HEK293 (cell line): ENCODE data around the gene ABTB2.
A peak's percentile ranks its signal among the peaks of the same experiment; 100 is the strongest.

Experiments used
- CTCF ChIA-PET: fragments of 350-600 bp; formaldehyde crosslinking; extraction: SDS; loops from one replicate; lab custom pipeline; 2021; ENCODE audit warnings: antibody characterized with exemption; lab: Yijun Ruan, JAX
- POLR2A ChIA-PET: fragments of 300-600 bp; formaldehyde crosslinking; extraction: SDS; loops from one replicate; lab custom pipeline; 2020; ENCODE audit warnings: antibody characterized with exemption, inconsistent platforms; lab: Yijun Ruan, JAX
- H3K27ac ChIP-seq: fragments of 200-500 bp; sonication (Bioruptor generic); 2 replicates; pipeline ENCODE4 v1.5.1; 2014; ENCODE audit warnings: low read depth, low read length, control low read depth, inconsistent platforms; ENCODE audit errors: extremely low read depth
- H3K36me3 ChIP-seq, 2 experiments: fragments of 200-500 bp in 1 of 2; sonication (Bioruptor generic) in 1 of 2; 1 replicate in 1 of 2; 2 replicates in 1 of 2; pipeline ENCODE4 v1.5.1; 2014 to 2017; ENCODE audit warnings: inconsistent platforms in 2 of 2, low read length in 2 of 2; ENCODE audit not compliant: control insufficient read depth in 2 of 2, insufficient read depth in 1 of 2
- H3K4me1 ChIP-seq: fragments of 200-500 bp; sonication (Bioruptor generic); 2 replicates; pipeline ENCODE4 v1.5.1; 2014; ENCODE audit warnings: mild to moderate bottlenecking, low read length, inconsistent platforms; ENCODE audit not compliant: control insufficient read depth, insufficient read depth
- H3K4me3 ChIP-seq: 2 replicates; pipeline ENCODE4 v1.5.1; 2011; ENCODE audit warnings: low read depth, mild to moderate bottlenecking, control low read depth, low read length, moderate library complexity
- H3K9me3 ChIP-seq: fragments of 200-500 bp; sonication (Bioruptor generic); 2 replicates; pipeline ENCODE4 v1.5.1; 2014; ENCODE audit warnings: low read depth, low read length, inconsistent platforms; ENCODE audit not compliant: control insufficient read depth, insufficient read depth
- FEZF1 ChIP-seq: fragments of 450-650 bp; formaldehyde crosslinking; IDR thresholded peaks from 2 replicates; pipeline ENCODE4 v1.5.1; 2016; ENCODE audit warnings: missing biosample characterization, missing genetic modification characterization
- IKZF3 ChIP-seq: fragments of 450-650 bp; IDR thresholded peaks from 2 replicates; pipeline ENCODE4 v1.5.0; 2018; ENCODE audit warnings: missing biosample characterization, mild to moderate bottlenecking, missing genetic modification characterization, moderate library complexity
- KLF9 ChIP-seq: fragments of 450-650 bp; formaldehyde crosslinking; IDR thresholded peaks from 2 replicates; pipeline ENCODE4 v1.5.1; 2016; ENCODE audit warnings: missing biosample characterization, missing genetic modification characterization, low read depth
- PATZ1 ChIP-seq: fragments of 450-650 bp; formaldehyde crosslinking; IDR thresholded peaks from 2 replicates; pipeline ENCODE4 v1.5.1; 2016; ENCODE audit warnings: missing biosample characterization, missing genetic modification characterization
- PRDM6 ChIP-seq: fragments of 450-650 bp; formaldehyde crosslinking; IDR thresholded peaks from 2 replicates; pipeline ENCODE4 v1.5.1; 2017; ENCODE audit warnings: missing biosample characterization, missing genetic modification characterization
- RBAK ChIP-seq: fragments of 450-650 bp; formaldehyde crosslinking; IDR thresholded peaks from 2 replicates; pipeline ENCODE4 v1.5.1; 2016; ENCODE audit warnings: missing biosample characterization, missing genetic modification characterization
- SALL2 ChIP-seq: fragments of 450-650 bp; formaldehyde crosslinking; IDR thresholded peaks from 2 replicates; pipeline ENCODE4 v1.5.0; 2017; ENCODE audit warnings: missing biosample characterization, mild to moderate bottlenecking, missing genetic modification characterization, borderline replicate concordance
- SCRT1 ChIP-seq: fragments of 450-650 bp; formaldehyde crosslinking; IDR thresholded peaks from 2 replicates; pipeline ENCODE4 v1.5.1; 2016; ENCODE audit warnings: missing biosample characterization, missing genetic modification characterization, borderline replicate concordance
- SETDB1 ChIP-seq: IDR thresholded peaks from one replicate; pipeline ENCODE4 v1.6.1; 2017; ENCODE audit warnings: mild to moderate bottlenecking, low read length, moderate library complexity, mixed read lengths; ENCODE audit not compliant: insufficient read length
- ZBTB20 ChIP-seq: fragments of 450-650 bp; formaldehyde crosslinking; IDR thresholded peaks from 2 replicates; pipeline ENCODE4 v1.5.1; 2016; ENCODE audit warnings: missing biosample characterization, missing genetic modification characterization
- ZFP41 ChIP-seq: fragments of 450-650 bp; formaldehyde crosslinking; IDR thresholded peaks from 2 replicates; pipeline ENCODE4 v1.5.1; 2016; ENCODE audit warnings: missing biosample characterization, missing genetic modification characterization, borderline replicate concordance
- ZNF114 ChIP-seq: fragments of 450-650 bp; formaldehyde crosslinking; IDR thresholded peaks from 2 replicates; pipeline ENCODE4 v1.5.0; 2017; ENCODE audit warnings: missing biosample characterization, missing genetic modification characterization
- ZNF175 ChIP-seq: fragments of 450-650 bp; formaldehyde crosslinking; IDR thresholded peaks from 2 replicates; pipeline ENCODE4 v1.5.1; 2016; ENCODE audit warnings: missing biosample characterization, missing genetic modification characterization
- ZNF362 ChIP-seq: fragments of 450-650 bp; formaldehyde crosslinking; IDR thresholded peaks from 2 replicates; pipeline ENCODE4 v1.5.1; 2016; ENCODE audit warnings: missing biosample characterization, missing genetic modification characterization
- ZNF37A ChIP-seq: fragments of 450-650 bp; IDR thresholded peaks from 2 replicates; pipeline ENCODE4 v1.5.1; 2018; ENCODE audit warnings: missing biosample characterization, missing genetic modification characterization
- ZNF416 ChIP-seq: fragments of 450-650 bp; formaldehyde crosslinking; IDR thresholded peaks from 2 replicates; pipeline ENCODE4 v1.5.1; 2016; ENCODE audit warnings: missing biosample characterization, missing genetic modification characterization
- ZNF518A ChIP-seq: fragments of 450-650 bp; formaldehyde crosslinking; conservative IDR thresholded peaks from 2 replicates; pipeline ENCODE4 v1.5.1; 2016; ENCODE audit warnings: low read depth, missing biosample characterization, missing genetic modification characterization
- ZNF664 ChIP-seq: fragments of 450-650 bp; formaldehyde crosslinking; IDR thresholded peaks from 2 replicates; pipeline ENCODE4 v1.5.1; 2016; ENCODE audit warnings: missing biosample characterization, missing genetic modification characterization
- ZNF670 ChIP-seq: fragments of 450-650 bp; formaldehyde crosslinking; IDR thresholded peaks from 2 replicates; pipeline ENCODE4 v1.5.1; 2016; ENCODE audit warnings: missing biosample characterization, missing genetic modification characterization, low read depth

The ABTB2 gene

GRCh38 chr11:34234086-34234740 lies 123.6 kb downstream of the ABTB2 start (continued):
- TF ChIP-seq ZNF518A (tag by site-specific recombination) (peak; percentile 53; the same call in 1 of the 2 replicates), ZNF114 (tag by site-specific recombination) (no peak), ZBTB20 (0 out of 2 replicates have a peak, but pooled peaks have one; percentile 18), ZNF37A (no peak)

- ChIA-PET POLR2A (no interaction called here), CTCF (interaction anchor here (0.6 kb wide), 1 partner anchor 236 kb away, joined by 3 read pairs; no protein-coding TSS in a partner anchor)
- H3K9me3 ChIP-seq: no peaks in the 10 kb centered on the region
- H3K27ac ChIP-seq: no peak overlapping the region
- no peaks in the 10 kb centered on the region for H3K36me3 ChIP-seq
- no peaks in the 10 kb centered on the region for H3K4me1 ChIP-seq
- H3K4me3 ChIP-seq: no peak overlapping the region
- TF ChIP-seq ZBTB20 (no peak), PRDM6 (no peak), RBAK (tag by site-specific recombination) (no peak), KLF9 (tag by site-specific recombination) (no peak), SCRT1 (tag by site-specific recombination) (no peak), ZNF670 (tag by site-specific recombination) (no peak), ZNF416 (no peak), PATZ1 (tag by site-specific recombination) (no peak), SALL2 (tag by site-specific recombination) (no peak), ZFP41 (tag by site-specific recombination) (no peak), SETDB1 (no peak), ZNF664 (tag by site-specific recombination) (no peak), ZNF362 (tag by site-specific recombination) (no peak), ZNF175 (tag by site-specific recombination) (no peak), FEZF1 (tag by site-specific recombination) (no peak), IKZF3 (tag by site-specific recombination) (no peak)
Measured at GRCh38 chr11:34233215-34233614, 124.6 kb downstream of the ABTB2 start.
